ENCODE data around the gene UBE3C.

The UBE3C gene

GRCh38 chr7:157309988-157310668 is 171.4 kb downstream of the UBE3C start:
- TF ChIP-seq POLR2A (IDR thresholded peaks at IDR 0.05; ENCODE audit: extremely low read depth, insufficient read length) (no peak), MYC (IDR thresholded peaks at IDR 0.05; ENCODE audit: low read depth, low read length) (no peak), MAX (IDR thresholded peaks at IDR 0.05; ENCODE audit: low read depth, low read length) (no peak), CTCF (IDR thresholded peaks at IDR 0.05; ENCODE audit: low read depth, low read length) (no peak)
- H3K4me3 ChIP-seq (ENCODE audit: low read depth, low read length): no peak overlapping the region
- DNase-seq (ENCODE audit: low read depth): no peak

GRCh38 chr7:157310676-157311185 is 172.0 kb downstream of the UBE3C start:
- no peak for DNase-seq (ENCODE audit: low read depth)
- TF ChIP-seq POLR2A (IDR thresholded peaks at IDR 0.05; ENCODE audit: extremely low read depth, insufficient read length) (no peak), MAX (IDR thresholded peaks at IDR 0.05; ENCODE audit: low read depth, low read length) (no peak), MYC (IDR thresholded peaks at IDR 0.05; ENCODE audit: low read depth, low read length) (no peak), CTCF (IDR thresholded peaks at IDR 0.05; ENCODE audit: low read depth, low read length) (no peak)
- no peak overlapping the region for H3K4me3 ChIP-seq (ENCODE audit: low read depth, low read length)

GRCh38 chr7:157312941-157313340 is 174.2 kb downstream of the UBE3C start:
- peak; percentile 69 for DNase-seq (ENCODE audit: low read depth)
- TF ChIP-seq POLR2A (IDR thresholded peaks at IDR 0.05; ENCODE audit: extremely low read depth, insufficient read length): no peak
- TF ChIP-seq MYC (IDR thresholded peaks at IDR 0.05; ENCODE audit: low read depth, low read length): peak; percentile 29; the same call in 1 of the 2 replicates
- H3K4me3 ChIP-seq (ENCODE audit: low read depth, low read length): no peak overlapping the region

GRCh38 chr7:157313645-157314044 is 174.9 kb downstream of the UBE3C start:
- TF ChIP-seq MAX (IDR thresholded peaks at IDR 0.05; ENCODE audit: low read depth, low read length): no peak
- TF ChIP-seq MYC (IDR thresholded peaks at IDR 0.05; ENCODE audit: low read depth, low read length): no peak
- TF ChIP-seq POLR2A (IDR thresholded peaks at IDR 0.05; ENCODE audit: extremely low read depth, insufficient read length): no peak
- no peak for TF ChIP-seq CTCF (IDR thresholded peaks at IDR 0.05; ENCODE audit: low read depth, low read length)
- no peak overlapping the region for H3K4me3 ChIP-seq (ENCODE audit: low read depth, low read length)
- no peak for DNase-seq (ENCODE audit: low read depth)

- DNase-seq (ENCODE audit: low read depth): peak; percentile 84
- H3K4me3 ChIP-seq (ENCODE audit: low read depth, low read length): no peak overlapping the region
- TF ChIP-seq MAX (IDR thresholded peaks at IDR 0.05; ENCODE audit: low read depth, low read length) (peak; percentile 37; the same call in 1 of the 2 replicates), POLR2A (IDR thresholded peaks at IDR 0.05; ENCODE audit: extremely low read depth, insufficient read length) (no peak)
These were observed 179.4 kb downstream of the UBE3C start for GRCh38 chr7:157318015-157318706.
